Activated naive CD8-positive, alpha-beta T cell treated with anti-CD3 and anti-CD28 coated beads for 36 hours (primary cell): ENCODE data around the gene CFAP99. TPM values are rescaled to one million over a fixed set of nuclear protein-coding genes. Genes with fewer than 3 reads are reported as not detected.

Source experiments
- DNase-seq: peaks from one replicate; pipeline ENCODE4 v3.0.0; 2021
- H3K27ac Mint-ChIP-seq: one replicate; pipeline ENCODE4 v1.8.0; 2022; ENCODE audit warnings: mild to moderate bottlenecking, moderate library complexity, mixed read lengths
- H3K27me3 Mint-ChIP-seq: one replicate; pipeline ENCODE4 v1.8.0; 2022; ENCODE audit warnings: mild to moderate bottlenecking, mixed read lengths
- H3K36me3 Mint-ChIP-seq: one replicate; pipeline ENCODE4 v1.8.0; 2021; ENCODE audit warnings: mild to moderate bottlenecking, mixed read lengths
- H3K4me1 Mint-ChIP-seq: one replicate; pipeline ENCODE4 v1.8.0; 2021; ENCODE audit warnings: mixed read lengths
- H3K4me3 Mint-ChIP-seq: one replicate; pipeline ENCODE4 v1.8.0; 2022; ENCODE audit warnings: mild to moderate bottlenecking, moderate library complexity, mixed read lengths
- H3K9me3 Mint-ChIP-seq: one replicate; pipeline ENCODE4 v1.8.0; 2022; ENCODE audit warnings: mixed read lengths
- total RNA-seq, 2 experiments: library from RNA; stranded (reverse); gene quantifications; one replicate each; pipeline ENCODE4 v1.2.3, GENCODE V29; 2021

The CFAP99 gene
- total RNA-seq, 2 experiments from 2014 or later = not detected

GRCh38 chr4:2500547-2500946 is 81.8 kb downstream of the CFAP99 start:
- DNase-seq = no peak
- Mint-ChIP-seq H3K36me3 (peaks cover 30% of the 10 kb centered on the region), H3K27ac (peak overlapping the region; percentile 31), H3K4me3 (no peak overlapping the region), H3K27me3 (no peaks in the 10 kb centered on the region), H3K4me1 (peaks cover 7% of the 10 kb centered on the region), H3K9me3 (no peaks in the 10 kb centered on the region)

- H3K27ac Mint-ChIP-seq = no peak overlapping the region
- H3K36me3 Mint-ChIP-seq = peaks cover 30% of the 10 kb centered on the region
- no peaks in the 10 kb centered on the region for H3K9me3 Mint-ChIP-seq
Measured at GRCh38 chr4:2501034-2501594, 82.4 kb downstream of the CFAP99 start.

GRCh38 chr4:2503809-2504208 is 85.1 kb downstream of the CFAP99 start:
- H3K27me3 Mint-ChIP-seq = no peaks in the 10 kb centered on the region
- H3K9me3 Mint-ChIP-seq = no peaks in the 10 kb centered on the region
- H3K4me3 Mint-ChIP-seq = no peak overlapping the region
- H3K27ac Mint-ChIP-seq = no peak overlapping the region
- no peak for DNase-seq
- peaks cover 28% of the 10 kb centered on the region for H3K36me3 Mint-ChIP-seq
- H3K4me1 Mint-ChIP-seq = peaks cover 8% of the 10 kb centered on the region

More at GRCh38 chr4:2501034-2501594, 82.4 kb downstream of the CFAP99 start:
- Mint-ChIP-seq H3K27me3 (no peaks in the 10 kb centered on the region), H3K4me3 (no peak overlapping the region), H3K4me1 (peaks cover 7% of the 10 kb centered on the region)
- DNase-seq = no peak

GRCh38 chr4:2507259-2507658 is 88.5 kb downstream of the CFAP99 start:
- H3K9me3 Mint-ChIP-seq = no peaks in the 10 kb centered on the region

GRCh38 chr4:2507855-2508254 is 89.1 kb downstream of the CFAP99 start:
- DNase-seq = no peak
- H3K27ac Mint-ChIP-seq = no peak overlapping the region
- H3K4me1 Mint-ChIP-seq = peaks cover 11% of the 10 kb centered on the region
- peaks cover 15% of the 10 kb centered on the region for H3K36me3 Mint-ChIP-seq
- no peaks in the 10 kb centered on the region for H3K9me3 Mint-ChIP-seq
- H3K27me3 Mint-ChIP-seq = no peaks in the 10 kb centered on the region
- no peak overlapping the region for H3K4me3 Mint-ChIP-seq

More at GRCh38 chr4:2507259-2507658, 88.5 kb downstream of the CFAP99 start:
- DNase-seq = no peak
- H3K27me3 Mint-ChIP-seq = no peaks in the 10 kb centered on the region
- no peak overlapping the region for H3K4me3 Mint-ChIP-seq
- H3K4me1 Mint-ChIP-seq = peaks cover 11% of the 10 kb centered on the region
- peaks cover 14% of the 10 kb centered on the region for H3K36me3 Mint-ChIP-seq
- no peak overlapping the region for H3K27ac Mint-ChIP-seq

- no peak for DNase-seq
- H3K9me3 Mint-ChIP-seq = no peaks in the 10 kb centered on the region
- peaks cover 11% of the 10 kb centered on the region for H3K4me1 Mint-ChIP-seq
- peak overlapping the region; percentile 16 for H3K27ac Mint-ChIP-seq
- H3K27me3 Mint-ChIP-seq = no peaks in the 10 kb centered on the region
- H3K36me3 Mint-ChIP-seq = peaks cover 9% of the 10 kb centered on the region
- H3K4me3 Mint-ChIP-seq = no peak overlapping the region
Measured at GRCh38 chr4:2510351-2511259, 91.8 kb downstream of the CFAP99 start.

- no peak overlapping the region for H3K4me3 Mint-ChIP-seq
- no peaks in the 10 kb centered on the region for H3K27me3 Mint-ChIP-seq
- H3K27ac Mint-ChIP-seq = no peak overlapping the region
- H3K4me1 Mint-ChIP-seq = peaks cover 9% of the 10 kb centered on the region
- H3K9me3 Mint-ChIP-seq = no peaks in the 10 kb centered on the region
- no peak for DNase-seq
- peaks cover 10% of the 10 kb centered on the region for H3K36me3 Mint-ChIP-seq
Measured at GRCh38 chr4:2511645-2512131, 92.9 kb downstream of the CFAP99 start.

Other genes starting within 250 kb of the CFAP99 start
- gene HAUS3, start 176.8 kb upstream of the CFAP99 start, total RNA-seq = 10 to 100 TPM; 23.6 to 23.7 TPM
- 1 to 10 TPM in 1 of 2 experiments, under 1 TPM in 1; 0.92 to 1.0 TPM for gene POLN, start 176.8 kb upstream of the CFAP99 start, total RNA-seq
- gene MXD4, start 156.8 kb upstream of the CFAP99 start, total RNA-seq = 1 to 10 TPM in 1 of 2 experiments, under 1 TPM in 1; 0.78 to 1.2 TPM
- gene ZFYVE28, start 310 bp upstream of the CFAP99 start, total RNA-seq = 1 to 10 TPM; 3.8 to 4.6 TPM
- gene RNF4, start 50.2 kb downstream of the CFAP99 start, total RNA-seq = 10 to 100 TPM; 93.3 to 94.5 TPM
- 10 to 100 TPM; 18.9 TPM for gene FAM193A, start 117.7 kb downstream of the CFAP99 start, total RNA-seq